IPS-NIHi7 (cell line): Measurements from ENCODE around the gene SLC13A5.

Source experiments
- DNase-seq: peaks from one replicate; pipeline ENCODE4 v3.0.0; 2012; ENCODE audit warnings: mixed read lengths; ENCODE audit errors: extremely low spot score

SLC13A5 gene

GRCh38 chr17:6684460-6684783, 28.7 kb downstream of the SLC13A5 start:
- no peak for DNase-seq

- DNase-seq: no peak
Observed at GRCh38 chr17:6683730-6684459, 29.3 kb downstream of the SLC13A5 start.

GRCh38 chr17:6683081-6683684, 30.0 kb downstream of the SLC13A5 start:
- DNase-seq: no peak

- DNase-seq: no peak
Observed at GRCh38 chr17:6682339-6682738, 30.8 kb downstream of the SLC13A5 start.

GRCh38 chr17:6681671-6682070, 31.5 kb downstream of the SLC13A5 start:
- DNase-seq: no peak

GRCh38 chr17:6681176-6681575, 32.0 kb downstream of the SLC13A5 start:
- no peak for DNase-seq

- DNase-seq: no peak
Observed at GRCh38 chr17:6679241-6679640, 33.9 kb downstream of the SLC13A5 start.

- DNase-seq: no peak
Observed at GRCh38 chr17:6677946-6678345, 35.2 kb downstream of the SLC13A5 start.

- DNase-seq: no peak
Observed at GRCh38 chr17:6677158-6677831, 35.9 kb downstream of the SLC13A5 start.

- no peak for DNase-seq
Observed at GRCh38 chr17:6676802-6677157, 36.4 kb downstream of the SLC13A5 start.

GRCh38 chr17:6675201-6675825, 37.9 kb downstream of the SLC13A5 start:
- no peak for DNase-seq

GRCh38 chr17:6674586-6674985, 38.6 kb downstream of the SLC13A5 start:
- no peak for DNase-seq

- DNase-seq: no peak
Observed at GRCh38 chr17:6671431-6671830, 41.7 kb downstream of the SLC13A5 start.

- peak; percentile 7 for DNase-seq
Observed at GRCh38 chr17:6670999-6671398, 42.2 kb downstream of the SLC13A5 start.

- DNase-seq: no peak
Observed at GRCh38 chr17:6670571-6670970, 42.6 kb downstream of the SLC13A5 start.

- peak; percentile 16 for DNase-seq
Observed at GRCh38 chr17:6669479-6670212, 43.5 kb downstream of the SLC13A5 start.

- no peak for DNase-seq
Observed at GRCh38 chr17:6668727-6669425, 44.3 kb downstream of the SLC13A5 start.

- no peak for DNase-seq
Observed at GRCh38 chr17:6668219-6668618, 45.0 kb downstream of the SLC13A5 start.

GRCh38 chr17:6667516-6667915, 45.7 kb downstream of the SLC13A5 start:
- no peak for DNase-seq

- DNase-seq: no peak
Observed at GRCh38 chr17:6666557-6666956, 46.6 kb downstream of the SLC13A5 start.

GRCh38 chr17:6666077-6666521, 47.1 kb downstream of the SLC13A5 start:
- DNase-seq: peak; percentile 85
